ENCODE data around the gene HBS1L. TPM values are rescaled to one million over a fixed set of nuclear protein-coding genes. Genes with fewer than 3 reads are reported as not detected.

The HBS1L gene
- total RNA-seq, 2 donors from 2014 or later, result 21.3 to 29.0 TPM

DNA sequence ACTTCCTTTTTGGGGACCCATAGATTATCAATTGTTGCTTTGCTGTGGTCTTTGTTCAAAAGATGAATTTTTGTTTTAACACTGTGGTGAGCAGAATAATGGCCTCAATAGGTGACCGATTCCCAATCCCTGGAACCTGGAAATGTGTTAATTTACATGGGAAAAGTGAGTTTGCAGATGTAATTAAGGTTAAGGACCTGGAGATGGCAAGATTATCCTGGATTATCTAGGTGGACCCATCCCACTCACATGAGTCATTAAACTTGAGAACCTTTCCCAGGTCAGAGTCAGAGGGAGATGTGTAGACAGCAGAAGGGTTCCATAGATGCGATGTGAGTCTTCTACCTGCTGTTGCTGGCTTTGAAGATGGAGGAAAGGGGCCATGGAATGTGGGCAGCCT is 36.2 kb upstream of the HBS1L start:
- Histone ChIP-seq H3K4me1 (peaks cover 15% of the 10 kb centered on the region), H3K36me3 (replicated peaks in 1 of 2; ENCODE audit: insufficient read depth in 1 of 2, low read depth in 2 of 2) (no peaks in the 10 kb centered on the region), H3K27ac (no peak overlapping the region), H3K4me3 (no peak overlapping the region), H3K27me3 (no peaks in the 10 kb centered on the region), H3K9me3 (no peaks in the 10 kb centered on the region)
- ATAC-seq, result no peak
- no peak for TF ChIP-seq CTCF (IDR thresholded peaks at IDR 0.05)
- no peak for TF ChIP-seq POLR2A (IDR thresholded peaks at IDR 0.05)
- intact Hi-C loops (cut with DNase I), result no loop called here
- 85 to 92% methylated on average over 2 of the region's 2 CpGs for WGBS, 2 donors
- DNase-seq, result no peak

DNA sequence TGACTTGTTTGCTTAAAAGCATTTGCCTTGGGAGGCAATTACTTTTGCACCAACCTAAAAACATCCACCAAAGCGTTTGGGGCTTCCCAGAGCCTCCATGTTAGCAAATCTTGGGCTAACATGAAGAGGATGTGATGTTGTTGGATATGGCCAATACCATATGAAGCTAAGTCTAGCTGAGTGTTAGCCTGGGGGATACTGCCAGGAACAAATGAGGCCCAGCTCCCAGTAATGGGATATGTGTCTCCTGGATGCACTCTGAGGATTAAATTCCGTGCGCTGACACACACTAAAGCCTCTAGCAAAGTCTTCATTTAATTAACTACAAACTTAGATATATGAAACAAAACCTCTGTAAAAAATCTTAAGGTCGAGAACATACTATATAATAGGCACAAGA is 35.3 kb upstream of the HBS1L start:
- Histone ChIP-seq H3K9me3 (no peaks in the 10 kb centered on the region), H3K36me3 (replicated peaks in 1 of 2; ENCODE audit: insufficient read depth in 1 of 2, low read depth in 2 of 2) (no peaks in the 10 kb centered on the region), H3K27me3 (no peaks in the 10 kb centered on the region), H3K4me3 (no peak overlapping the region), H3K4me1 (peaks cover 15% of the 10 kb centered on the region), H3K27ac (no peak overlapping the region)
- no peak for DNase-seq
- no peak for ATAC-seq
- intact Hi-C loops (cut with DNase I), result no loop called here
- 89 to 91% methylated on average over 4 of the region's 4 CpGs for WGBS, 2 donors
- TF ChIP-seq POLR2A (IDR thresholded peaks at IDR 0.05) (no peak), CTCF (IDR thresholded peaks at IDR 0.05) (no peak)

DNA sequence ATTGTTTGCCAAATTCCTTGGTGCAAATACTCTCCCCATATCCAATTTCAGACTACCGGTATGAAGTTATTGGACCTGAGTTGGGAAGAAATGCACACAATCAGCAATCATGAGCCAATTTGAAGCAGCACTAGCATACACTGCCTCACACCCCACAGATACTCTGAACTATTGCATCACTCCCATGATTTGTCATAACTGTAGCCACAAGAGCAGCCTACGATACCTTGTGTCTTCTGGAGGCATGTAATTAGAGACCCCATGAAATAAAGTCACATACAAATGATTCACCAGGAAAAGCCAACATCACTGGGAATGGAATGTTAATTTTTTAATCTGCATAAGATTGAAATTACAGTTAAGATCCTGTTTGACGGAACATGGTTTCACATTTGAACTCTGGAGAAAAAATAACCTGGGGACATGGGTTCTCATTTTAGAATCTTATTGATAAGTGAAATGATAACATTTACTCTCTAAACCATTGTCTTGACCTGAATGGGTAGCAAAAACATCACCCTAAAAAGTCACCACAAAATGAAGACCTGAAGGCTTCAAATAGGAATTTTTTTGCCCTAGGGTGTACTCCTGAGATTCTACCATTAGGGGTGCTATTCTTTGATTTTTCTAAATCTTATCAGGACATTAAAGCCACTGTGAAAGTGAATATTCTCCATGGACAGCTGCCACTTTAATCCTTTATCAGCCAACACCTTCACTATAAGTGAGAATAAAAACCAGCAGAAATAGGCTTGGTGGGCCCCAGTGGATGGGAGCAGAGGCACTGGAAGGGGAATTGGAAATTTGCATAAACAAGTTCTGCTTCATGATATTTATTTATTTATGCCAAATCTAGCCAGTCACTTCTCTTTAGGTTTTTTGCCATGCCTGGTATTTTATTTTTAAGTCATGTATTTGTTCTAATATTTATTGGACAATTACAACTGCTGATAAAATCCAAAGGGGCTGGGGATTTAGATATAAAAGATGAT is 34.5 kb upstream of the HBS1L start:
- Histone ChIP-seq H3K9me3 (no peaks in the 10 kb centered on the region), H3K36me3 (replicated peaks in 1 of 2; ENCODE audit: insufficient read depth in 1 of 2, low read depth in 2 of 2) (no peaks in the 10 kb centered on the region), H3K4me1 (peaks cover 15% of the 10 kb centered on the region), H3K4me3 (no peak overlapping the region), H3K27ac (peak overlapping the region in 1 of 4 donors; percentile 27), H3K27me3 (no peaks in the 10 kb centered on the region)
- TF ChIP-seq POLR2A (IDR thresholded peaks at IDR 0.05) (no peak), CTCF (IDR thresholded peaks at IDR 0.05) (peak in 4 of 7 experiments; percentile 14 to 35 (median 22))
- 49 to 64% methylated on average over 3 of the region's 3 CpGs for WGBS, 2 donors
- no peak for ATAC-seq
- DNase-seq, result no peak
- intact Hi-C loops (cut with DNase I), result no loop called here

DNA sequence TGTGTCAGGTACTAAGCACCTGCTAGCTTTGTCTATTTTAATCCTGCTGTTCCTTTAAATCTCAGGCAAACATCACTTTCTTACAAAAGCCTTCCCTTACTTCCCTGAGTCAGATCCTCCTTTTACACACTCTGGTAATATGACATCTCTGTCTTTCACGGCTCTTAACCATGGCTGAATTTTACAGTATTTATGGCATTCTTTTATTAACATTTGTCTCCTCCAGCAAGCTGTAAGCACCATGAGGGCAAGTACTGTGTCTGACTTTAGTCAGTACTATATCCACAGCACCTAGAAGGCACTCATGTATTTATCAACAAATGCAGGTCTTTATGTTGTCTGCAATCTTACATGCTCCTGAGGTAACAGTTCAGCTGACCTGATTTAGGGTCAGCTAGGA is 33.7 kb upstream of the HBS1L start:
- no peak for TF ChIP-seq CTCF (IDR thresholded peaks at IDR 0.05)
- no peak for TF ChIP-seq POLR2A (IDR thresholded peaks at IDR 0.05)
- ATAC-seq, result peak; percentile 11
- H3K36me3 ChIP-seq (replicated peaks in 1 of 2; ENCODE audit: insufficient read depth in 1 of 2, low read depth in 2 of 2), result no peaks in the 10 kb centered on the region

More for the DNA sequence above, 33.7 kb upstream of the HBS1L start:
- no peaks in the 10 kb centered on the region for H3K9me3 ChIP-seq
- H3K27ac ChIP-seq, result no peak overlapping the region
- H3K27me3 ChIP-seq, result no peaks in the 10 kb centered on the region
- H3K4me3 ChIP-seq, result no peak overlapping the region
- no peak for DNase-seq
- intact Hi-C loops (cut with DNase I), result no loop called here
- WGBS, 2 donors, result 56 to 68% methylated on average over 1 of the region's 1 CpG
- H3K4me1 ChIP-seq, result peaks cover 15% of the 10 kb centered on the region

Data from body of pancreas (tissue), 4 donors.